Lower leg skin (tissue), 4 donors: ENCODE data around the gene TCERG1. TPM values are rescaled to one million over a fixed set of nuclear protein-coding genes. Genes with fewer than 3 reads are reported as not detected.

Experiments used
- DNase-seq, 2 donors: peaks; one replicate each; pipeline ENCODE4 v3.0.0-alpha.2; 2019; ENCODE audit warnings: low spot score in 2 of 2
- H3K4me3 ChIP-seq: fragments of 200-600 bp; sonication (generic); 2 replicates; pipeline ENCODE4 v1.5.1; 2017; ENCODE audit warnings: mild to moderate bottlenecking, low read depth; ENCODE audit not compliant: poor library complexity, severe bottlenecking
- CTCF ChIP-seq, 3 donors: fragments of 450-650 bp; IDR thresholded peaks; one replicate each; pipeline ENCODE4 v1.5.1; 2016; ENCODE audit warnings: antibody characterized with exemption in 3 of 3, mild to moderate bottlenecking in 3 of 3, moderate library complexity in 2 of 3
- POLR2A ChIP-seq, 2 donors: fragments of 450-650 bp; IDR thresholded peaks; one replicate each; pipeline ENCODE4 v1.6.1; 2016 to 2017; ENCODE audit warnings: antibody characterized with exemption in 2 of 2, mild to moderate bottlenecking in 1 of 2, moderate library complexity in 1 of 2
- WGBS, 2 donors: methylation state at CpG; one replicate each; pipeline ENCODE4 v1.1.5; 2018; 5-methylcytosine and 5-hydroxymethylcytosine counted together
- intact Hi-C: fragments of 100-400 bp; cut with DNase I; formaldehyde crosslinking; loops from one replicate; pipeline ENCODE4 v1.15.0; 2023; ENCODE audit warnings: low total_unique reads
- total RNA-seq, 4 donors: library from RNA; depleted of rRNA; stranded (reverse); fragments of >200 nt; gene quantifications; one replicate each; pipeline ENCODE4 v1.1.0, GENCODE V29; 2016

The TCERG1 gene
- total RNA-seq, 4 donors from 2014 or later, result 33.8 to 69.5 (median 42.2) TPM

- DNase-seq, result no peak
- intact Hi-C loops, result no loop called here
- TF ChIP-seq POLR2A (IDR thresholded peaks at IDR 0.05), result no peak
- no peak for TF ChIP-seq CTCF (IDR thresholded peaks at IDR 0.05)
- no peak overlapping the region for H3K4me3 ChIP-seq
- WGBS, 2 donors, result 79 to 84% methylated on average over 2 of the region's 2 CpGs
Observed at GRCh38 chr5:146441896-146442295, 5.2 kb upstream of the TCERG1 start.

- 1% methylated on average over 20 of the region's 20 CpGs for WGBS, 2 donors
Observed at GRCh38 chr5:146447734-146448380, 724 bp downstream of the TCERG1 start.

GRCh38 chr5:146448783-146449519 lies 1.8 kb downstream of the TCERG1 start:
- DNase-seq, result no peak
- intact Hi-C loops, result no loop called here
- 58 to 64% methylated on average over 6 of the region's 6 CpGs for WGBS, 2 donors
- H3K4me3 ChIP-seq, result no peak overlapping the region
- no peak for TF ChIP-seq POLR2A (IDR thresholded peaks at IDR 0.05)

More at GRCh38 chr5:146447734-146448380, 724 bp downstream of the TCERG1 start:
- TF ChIP-seq POLR2A (IDR thresholded peaks at IDR 0.05) (no peak), CTCF (IDR thresholded peaks at IDR 0.05) (no peak)
- intact Hi-C loops, result no loop called here
- H3K4me3 ChIP-seq, result peak overlapping the region; percentile 81
- no peak for DNase-seq

GRCh38 chr5:146450002-146450401 lies 2.9 kb downstream of the TCERG1 start:
- WGBS, 2 donors, result 71% methylated on average over 3 of the region's 3 CpGs
- intact Hi-C loops, result no loop called here
- TF ChIP-seq CTCF (IDR thresholded peaks at IDR 0.05) (no peak), POLR2A (IDR thresholded peaks at IDR 0.05) (no peak)
- no peak for DNase-seq
- no peak overlapping the region for H3K4me3 ChIP-seq

- no peak for DNase-seq
- TF ChIP-seq POLR2A (IDR thresholded peaks at IDR 0.05) (no peak), CTCF (IDR thresholded peaks at IDR 0.05) (no peak)
- no peak overlapping the region for H3K4me3 ChIP-seq
- WGBS, 2 donors, result 85 to 86% methylated on average over 6 of the region's 6 CpGs
- intact Hi-C loops, result no loop called here
Observed at GRCh38 chr5:146451411-146451810, 4.3 kb downstream of the TCERG1 start.

- no peak overlapping the region for H3K4me3 ChIP-seq
- TF ChIP-seq CTCF (IDR thresholded peaks at IDR 0.05) (no peak), POLR2A (IDR thresholded peaks at IDR 0.05) (no peak)
- no peak for DNase-seq
- 87 to 94% methylated on average over 2 of the region's 2 CpGs for WGBS, 2 donors
- intact Hi-C loops, result no loop called here
Observed at GRCh38 chr5:146457431-146457830, 10.3 kb downstream of the TCERG1 start.
